ENCODE data around the gene SPOCK1.

SPOCK1 gene

GRCh38 chr5:137215780-137216179, 283.3 kb downstream of the SPOCK1 start:
- no peak for DNase-seq

DNA sequence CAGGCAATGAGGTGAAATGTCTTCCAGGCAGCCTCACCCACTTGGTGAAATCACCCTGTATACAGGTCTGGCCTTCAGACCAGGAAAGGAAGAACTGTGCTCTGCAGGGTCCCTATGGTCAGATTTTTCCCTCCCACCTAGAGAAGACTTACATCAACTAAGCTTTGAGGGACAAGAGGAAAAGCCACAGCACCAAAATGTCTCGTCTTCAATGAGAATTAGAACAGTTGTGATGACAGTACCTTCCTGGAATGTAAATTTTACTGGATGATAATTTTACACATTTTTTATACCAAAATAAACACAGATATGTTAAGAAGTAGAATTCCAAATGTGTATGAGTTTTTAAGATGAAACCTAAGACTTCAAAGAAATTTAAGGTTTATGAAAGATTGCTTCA, 283.9 kb downstream of the SPOCK1 start:
- DNase-seq = no peak

- DNase-seq = no peak
These were observed 284.5 kb downstream of the SPOCK1 start for GRCh38 chr5:137214446-137215189.

DNA sequence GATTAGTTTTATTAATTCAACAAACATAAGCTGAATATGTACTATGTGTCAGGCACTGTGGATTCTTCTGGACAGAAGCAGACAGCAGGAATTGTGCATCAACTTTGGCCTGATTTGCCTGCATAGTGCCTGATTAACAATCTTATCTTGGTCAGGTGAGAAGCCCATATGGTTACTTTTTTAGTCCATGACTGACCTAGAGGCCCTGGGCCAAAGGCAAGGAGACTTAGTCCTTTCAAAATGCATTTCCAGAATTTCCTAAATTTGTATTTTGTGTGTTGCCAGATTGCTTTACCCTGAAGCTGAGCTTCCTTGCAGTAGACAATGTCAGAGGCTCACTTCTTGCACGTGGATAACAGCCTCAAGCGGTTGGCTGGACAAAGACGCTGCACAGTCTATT, 286.7 kb downstream of the SPOCK1 start:
- DNase-seq = no peak

GRCh38 chr5:137209232-137209809, 289.8 kb downstream of the SPOCK1 start:
- DNase-seq = no peak

DNA sequence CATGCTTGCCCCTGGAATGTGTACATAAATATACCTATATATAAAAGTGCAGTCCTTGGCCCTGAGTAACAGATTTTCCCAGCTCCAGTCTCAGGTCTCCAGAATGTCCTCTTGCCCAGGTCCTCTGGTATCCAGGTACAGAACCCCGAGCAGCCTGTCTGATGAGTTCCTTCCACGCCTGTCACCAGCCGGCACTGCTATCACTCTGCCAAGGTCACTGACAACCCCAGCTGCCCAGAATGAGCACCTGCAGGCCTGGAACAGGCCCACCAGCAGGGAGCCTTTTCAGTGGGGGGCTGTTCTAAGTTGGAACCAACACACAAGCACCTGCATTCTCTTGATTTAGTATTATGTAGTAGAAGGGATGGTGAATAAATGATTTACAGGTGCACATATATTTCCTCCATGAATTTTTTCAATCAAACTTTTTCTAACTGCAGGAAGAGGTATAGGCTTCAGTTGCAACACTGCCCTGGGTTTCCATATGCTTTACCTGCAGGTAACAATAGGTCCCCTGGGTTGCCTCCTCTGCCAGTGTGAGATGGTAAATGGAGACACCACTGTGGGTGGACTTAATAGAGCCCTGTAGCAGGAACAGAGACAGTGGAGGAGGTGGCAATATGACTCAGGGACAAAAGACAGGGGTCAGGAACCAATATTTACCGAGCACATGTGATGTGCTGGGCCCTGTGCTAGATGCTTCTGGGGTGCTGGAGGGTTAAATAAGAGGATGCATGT, 291.9 kb downstream of the SPOCK1 start:
- DNase-seq = no peak

DNA sequence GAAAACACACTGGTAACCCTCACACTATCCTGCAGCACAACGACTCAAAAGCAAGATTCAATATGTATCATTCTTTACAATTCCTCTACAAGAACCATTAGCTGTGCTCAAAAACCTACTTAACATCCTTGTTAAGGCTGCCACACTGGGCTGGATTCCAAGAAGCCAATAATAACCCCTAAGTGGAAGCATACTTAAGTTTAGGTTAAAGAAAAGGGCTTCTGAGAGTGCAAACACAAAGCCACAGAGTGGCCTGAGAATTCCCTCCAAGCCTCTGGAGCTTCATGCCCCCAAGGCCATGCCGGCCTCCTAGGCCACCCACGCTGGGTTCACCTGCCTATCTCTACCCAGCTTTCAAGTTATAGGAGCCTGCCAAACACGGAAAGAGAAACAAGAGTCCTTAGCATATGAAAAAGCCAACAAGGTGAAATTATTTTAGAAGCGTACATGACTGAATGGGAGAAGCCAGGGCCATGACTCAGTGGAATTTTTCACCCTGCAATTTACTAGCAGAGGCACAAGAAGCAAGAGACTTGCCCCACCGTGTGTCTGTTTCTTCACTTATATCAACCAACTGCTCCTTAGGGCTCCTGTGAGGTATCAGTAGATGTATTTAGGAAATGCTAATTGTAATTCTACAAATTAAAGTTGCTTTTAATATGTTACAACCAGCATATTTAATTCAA, 293.0 kb downstream of the SPOCK1 start:
- no peak for DNase-seq

DNA sequence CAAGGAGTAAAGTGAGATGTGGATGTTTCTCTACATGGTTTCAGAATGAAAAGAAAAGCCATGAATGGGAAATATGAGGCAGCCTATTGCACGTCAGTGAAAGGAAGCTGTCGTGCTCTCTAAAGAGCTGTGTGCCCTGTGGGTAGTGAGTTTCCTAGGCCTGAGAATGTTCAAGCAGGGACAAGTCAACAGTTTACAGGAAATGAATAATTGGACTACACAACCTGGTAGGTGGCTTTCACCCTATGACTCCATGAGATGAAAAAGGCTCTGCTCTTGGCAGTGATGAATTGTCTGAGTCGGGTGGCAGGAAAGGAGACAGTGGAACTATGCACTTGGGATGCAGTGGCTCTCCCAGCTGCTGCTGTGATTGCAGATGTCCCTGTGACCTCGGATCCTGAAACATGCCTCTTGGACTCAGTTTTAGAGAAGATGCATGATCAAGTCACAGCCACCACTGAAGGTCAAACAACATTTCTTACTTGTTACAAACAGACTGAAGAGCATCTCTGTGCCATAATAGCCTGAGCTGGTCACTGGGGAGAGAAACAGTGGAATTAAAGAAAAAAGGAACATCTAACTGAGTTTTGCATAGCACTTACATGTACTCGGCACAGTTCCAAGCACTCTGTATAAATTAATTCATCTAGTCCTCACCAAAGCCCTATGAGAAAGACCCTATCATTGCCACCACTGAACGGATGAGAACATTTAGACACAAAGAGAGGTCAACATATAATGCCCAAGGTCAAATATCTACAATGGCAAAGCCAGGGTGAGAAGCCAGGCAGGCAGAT, 293.7 kb downstream of the SPOCK1 start:
- no peak for DNase-seq

- DNase-seq = no peak
These were observed 296.0 kb downstream of the SPOCK1 start for GRCh38 chr5:137203011-137203632.

DNA sequence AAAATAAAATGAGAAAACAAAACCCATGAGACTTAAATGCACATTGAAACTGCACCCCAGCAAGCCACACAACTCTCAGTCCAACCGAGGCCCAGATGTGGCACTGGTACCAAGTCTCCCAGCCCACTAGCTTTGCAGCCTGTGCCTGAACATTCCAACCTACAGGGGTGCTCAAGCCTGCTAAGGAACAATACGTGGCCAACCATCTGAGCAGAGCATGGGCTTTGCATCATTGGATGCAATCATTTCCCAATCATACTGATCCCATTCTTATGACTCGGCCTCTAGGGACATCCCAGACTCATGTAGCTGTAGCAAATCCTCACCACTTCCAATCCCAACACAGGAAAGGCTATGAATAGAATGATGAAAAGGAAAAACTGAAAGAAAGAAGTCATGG, 297.2 kb downstream of the SPOCK1 start:
- no peak for DNase-seq

- no peak for DNase-seq
These were observed 298.0 kb downstream of the SPOCK1 start for GRCh38 chr5:137200906-137201700.

DNA sequence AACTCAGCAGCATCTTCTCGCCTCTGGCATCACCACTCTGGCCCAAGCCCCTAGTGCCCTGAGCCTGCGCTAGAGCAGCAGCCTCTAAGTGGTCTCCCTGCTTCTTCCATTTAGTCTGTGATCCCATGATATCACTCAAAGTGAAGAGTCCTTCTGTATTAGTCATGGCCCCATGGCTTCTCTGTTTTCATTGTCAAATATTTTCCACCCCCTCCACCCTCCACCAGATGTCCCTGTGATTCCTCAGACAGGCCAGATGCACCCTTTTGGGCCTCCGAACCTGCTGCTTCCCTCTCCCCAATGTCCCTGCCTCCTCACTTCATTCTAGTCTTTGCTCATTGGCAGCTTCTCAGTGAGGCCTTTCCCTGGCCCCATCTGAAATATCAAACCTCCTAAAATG, 299.2 kb downstream of the SPOCK1 start:
- DNase-seq = no peak

GRCh38 chr5:137199201-137199600, 299.9 kb downstream of the SPOCK1 start:
- no peak for DNase-seq

GRCh38 chr5:137195483-137195882, 303.6 kb downstream of the SPOCK1 start:
- no peak for DNase-seq

DNA sequence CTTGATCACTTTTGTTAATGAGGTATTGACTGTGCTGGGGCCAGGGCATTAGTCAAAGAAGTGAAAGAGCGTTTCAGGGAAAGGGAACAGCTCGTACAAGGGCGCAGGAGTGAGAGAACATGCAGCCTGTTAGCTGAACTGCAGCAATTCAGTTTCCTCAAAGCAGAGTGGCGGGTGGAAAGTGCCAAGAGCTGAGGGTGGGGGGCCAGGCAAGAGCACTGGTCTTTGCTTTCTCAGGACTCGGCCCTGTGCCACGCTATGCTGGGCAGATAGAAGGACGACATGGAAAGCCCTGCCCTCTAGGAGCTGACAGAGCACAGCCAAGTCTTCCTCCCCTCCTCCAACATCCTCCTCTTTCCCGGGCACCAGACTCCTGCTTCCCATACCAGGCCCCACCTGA, 304.8 kb downstream of the SPOCK1 start:
- DNase-seq = no peak

GRCh38 chr5:137192293-137192743, 306.8 kb downstream of the SPOCK1 start:
- DNase-seq = no peak

DNA sequence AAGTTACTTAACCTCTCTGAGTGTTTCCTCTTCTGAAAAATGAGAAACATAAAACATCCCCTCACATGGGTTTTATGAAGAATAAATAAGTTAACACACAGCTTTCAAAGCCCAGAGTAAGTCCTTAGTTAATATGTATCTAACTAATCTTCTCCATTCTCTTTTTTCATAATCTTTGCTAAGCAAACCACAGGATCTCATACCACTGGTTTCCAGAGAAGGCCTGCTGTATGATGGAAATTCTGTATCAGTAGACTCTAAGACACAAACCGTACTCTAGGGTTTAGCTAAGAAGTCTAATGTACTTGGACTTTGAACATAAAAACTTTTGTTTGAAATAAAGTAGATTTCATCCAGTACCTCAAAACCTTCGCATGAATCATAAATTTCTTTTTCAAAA, 307.9 kb downstream of the SPOCK1 start:
- DNase-seq = no peak

DNA sequence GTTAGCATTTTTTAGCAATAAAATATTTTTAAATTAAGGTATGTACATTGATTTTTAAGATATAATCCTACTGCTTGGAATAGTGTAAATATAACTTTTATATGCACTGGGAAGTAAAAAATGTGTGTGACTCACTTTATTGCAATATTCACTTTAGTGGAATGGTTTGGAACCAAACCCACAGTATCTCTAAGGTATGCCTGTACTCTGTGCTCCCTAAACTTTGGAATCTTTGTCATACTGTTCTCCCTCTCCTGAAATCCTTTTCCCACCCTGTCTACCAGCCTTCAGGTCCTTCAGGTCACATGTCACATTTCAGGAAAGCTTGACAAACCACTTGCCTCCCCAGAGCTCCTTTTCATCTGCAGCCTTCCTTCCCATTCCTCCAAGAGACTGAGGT, 308.7 kb downstream of the SPOCK1 start:
- no peak for DNase-seq

DNA sequence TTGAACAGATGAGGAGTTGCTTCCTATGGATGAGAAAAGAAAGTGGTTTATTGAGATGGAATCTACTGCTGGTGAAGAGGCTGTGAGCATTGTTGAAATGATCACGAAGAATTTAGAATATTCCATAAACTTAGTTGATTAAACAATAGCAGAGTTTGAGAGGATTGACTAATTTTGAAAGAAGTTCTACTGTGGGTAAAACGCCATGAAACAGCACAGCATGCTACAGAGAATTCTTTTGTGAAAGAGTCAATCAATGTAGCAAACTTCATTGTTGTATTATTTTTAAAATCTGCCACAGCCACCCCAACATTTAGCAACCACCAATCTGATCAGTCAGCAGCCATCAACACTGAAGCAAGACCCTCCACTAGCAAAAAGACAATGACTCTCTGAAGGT, 309.1 kb downstream of the SPOCK1 start:
- no peak for DNase-seq

DNA sequence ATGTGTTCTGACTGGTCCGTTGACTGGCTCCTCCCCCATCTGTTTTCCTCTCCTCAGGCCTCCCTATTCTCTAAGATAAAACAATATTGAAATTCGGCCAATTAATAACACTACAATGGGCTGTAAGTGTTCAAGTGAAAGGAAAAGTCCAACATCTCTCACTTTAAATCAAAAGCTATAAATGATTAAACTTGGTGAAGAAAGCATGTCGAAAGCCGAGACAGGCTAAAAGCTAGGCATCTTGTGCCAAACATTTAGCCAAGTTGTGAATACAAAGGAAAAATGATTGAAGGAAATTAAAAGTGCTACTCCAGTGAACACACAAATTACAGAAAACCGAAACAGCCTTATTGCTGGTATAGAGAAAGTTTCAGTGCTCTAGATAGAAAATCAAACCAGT, 310.6 kb downstream of the SPOCK1 start:
- no peak for DNase-seq

GRCh38 chr5:137186759-137187461, 312.2 kb downstream of the SPOCK1 start:
- no peak for DNase-seq
